CD14-positive monocyte (primary cell): ENCODE measurements around the gene GPLD1. TPM values are rescaled to one million over a fixed set of nuclear protein-coding genes. Genes with fewer than 3 reads are reported as not detected.
A peak's percentile ranks its signal among the peaks of the same experiment; 100 is the strongest.

ENCODE experiments used
- DNase-seq, 3 donors: peaks; one replicate each; pipeline ENCODE4 v3.0.0-alpha.2; 2011 to 2022
- H2AFZ ChIP-seq: 2 replicates; pipeline ENCODE4 v1.6.0; 2012; ENCODE audit warnings: mild to moderate bottlenecking, low read depth, low read length, inconsistent platforms; ENCODE audit not compliant: insufficient read depth, poor library complexity, severe bottlenecking
- H3K27ac ChIP-seq, 2 donors: 1 replicate in 1 of 2; 2 replicates in 1 of 2; pipeline ENCODE4 v1.5.1; 2012 to 2013; ENCODE audit warnings: low read length in 2 of 2, control low read depth in 1 of 2, inconsistent platforms in 1 of 2, low read depth in 1 of 2, mild to moderate bottlenecking in 1 of 2
- H3K27me3 ChIP-seq, 2 donors: one replicate each; pipeline versions ENCODE4 v1.6.0 to v1.6.1; 2011 to 2013; ENCODE audit warnings: low read length in 2 of 2; ENCODE audit not compliant: control insufficient read depth in 2 of 2, insufficient read depth in 2 of 2
- H3K36me3 ChIP-seq, 2 donors: replicated peaks in 1 of 2; 1 replicate in 1 of 2; 2 replicates in 1 of 2; pipeline versions ENCODE4 v1.5.1 to v1.6.1; 2012 to 2013; ENCODE audit warnings: low read length in 2 of 2, control low read depth in 1 of 2, inconsistent platforms in 1 of 2, mild to moderate bottlenecking in 1 of 2; ENCODE audit not compliant: insufficient read depth in 2 of 2, control insufficient read depth in 1 of 2
- H3K4me1 ChIP-seq, 2 donors: 1 replicate in 1 of 2; 2 replicates in 1 of 2; pipeline versions ENCODE4 v1.5.1 to v1.6.1; 2012 to 2013; ENCODE audit warnings: low read length in 2 of 2, control low read depth in 1 of 2, inconsistent platforms in 1 of 2, mild to moderate bottlenecking in 1 of 2, moderate library complexity in 1 of 2; ENCODE audit not compliant: insufficient read depth in 2 of 2, control insufficient read depth in 1 of 2
- H3K4me2 ChIP-seq: replicated peaks from 2 replicates; pipeline ENCODE3; 2012; ENCODE audit warnings: low read length, moderate library complexity, mild to moderate bottlenecking; ENCODE audit not compliant: poor library complexity, severe bottlenecking; ENCODE audit errors: extremely low read depth
- H3K4me3 ChIP-seq, 3 experiments: fragments of 200-600 bp in 1 of 3; sonication (generic) in 1 of 3; replicated peaks in 1 of 3; 1 replicate in 2 of 3; 2 replicates in 1 of 3; pipeline ENCODE4 v1.5.1; 2011 to 2013; ENCODE audit warnings: low read length in 3 of 3, mild to moderate bottlenecking in 3 of 3, control low read depth in 2 of 3, low read depth in 2 of 3, inconsistent platforms in 1 of 3, moderate library complexity in 1 of 3
- H3K79me2 ChIP-seq: 2 replicates; pipeline ENCODE4 v1.6.0; 2012; ENCODE audit warnings: mild to moderate bottlenecking, control low read depth, inconsistent platforms, low read length, moderate library complexity; ENCODE audit not compliant: insufficient read depth
- H3K9ac ChIP-seq: 2 replicates; pipeline ENCODE4 v1.6.0; 2017; ENCODE audit warnings: low read length, mild to moderate bottlenecking; ENCODE audit not compliant: insufficient read depth, poor library complexity, severe bottlenecking
- H3K9me3 ChIP-seq, 2 donors: replicated peaks in 1 of 2; 1 replicate in 1 of 2; 2 replicates in 1 of 2; pipeline versions ENCODE4 v1.5.1 to v1.6.1; 2012 to 2013; ENCODE audit warnings: low read length in 2 of 2, control low read depth in 1 of 2; ENCODE audit not compliant: control insufficient read depth in 1 of 2, insufficient read depth in 1 of 2
- H4K20me1 ChIP-seq: 2 replicates; pipeline ENCODE4 v1.6.0; 2012; ENCODE audit warnings: mild to moderate bottlenecking, low read length, control low read depth, moderate library complexity; ENCODE audit not compliant: insufficient read depth
- H3K27ac Mint-ChIP-seq, 7 donors: one replicate each; pipeline ENCODE4 v1.8.0; 2020; ENCODE audit warnings: mild to moderate bottlenecking in 7 of 7, mixed read lengths in 7 of 7, moderate library complexity in 6 of 7, inconsistent platforms in 2 of 7
- H3K27me3 Mint-ChIP-seq, 3 donors: one replicate each; pipeline ENCODE4 v1.8.0; 2021 to 2022; ENCODE audit warnings: low read depth in 3 of 3, mild to moderate bottlenecking in 3 of 3, mixed read lengths in 3 of 3, moderate library complexity in 3 of 3, inconsistent platforms in 1 of 3
- H3K36me3 Mint-ChIP-seq, 2 donors: one replicate each; pipeline ENCODE4 v1.8.0; 2020; ENCODE audit warnings: mixed read lengths in 2 of 2, inconsistent platforms in 1 of 2, mild to moderate bottlenecking in 1 of 2
- H3K4me1 Mint-ChIP-seq: one replicate; pipeline ENCODE4 v1.8.0; 2020; ENCODE audit warnings: mild to moderate bottlenecking, mixed read lengths
- H3K4me3 Mint-ChIP-seq, 2 donors: one replicate each; pipeline ENCODE4 v1.8.0; 2020; ENCODE audit warnings: mild to moderate bottlenecking in 2 of 2, mixed read lengths in 2 of 2, moderate library complexity in 1 of 2
- H3K9me3 Mint-ChIP-seq, 7 donors: one replicate each; pipeline ENCODE4 v1.8.0; 2020 to 2022; ENCODE audit warnings: mixed read lengths in 7 of 7, mild to moderate bottlenecking in 6 of 7, moderate library complexity in 6 of 7, inconsistent platforms in 2 of 7
- WGBS: methylation state at CpG from one replicate; pipeline ENCODE4 v1.1.5; 2013; ENCODE audit warnings: missing lambda C conversion rate; ENCODE audit not compliant: insufficient coverage; 5-methylcytosine and 5-hydroxymethylcytosine counted together
- intact Hi-C, 2 donors: fragments of 100-400 bp; cut with micrococcal nuclease; formaldehyde crosslinking; loops; one replicate each; pipeline versions ENCODE4 v1.15.0 to v1.15.1; 2023
- polyA plus RNA-seq, 3 donors: library from polyadenylated mRNA; depleted of rRNA in 1 of 3; unstranded in 2 of 3; stranded (reverse) in 1 of 3; fragments of 300-500 nt in 2 of 3; fragments of >200 nt in 1 of 3; fragmentation: Illumina TruSeq in 2 of 3; gene quantifications; 1 replicate in 2 of 3; 2 replicates in 1 of 3; pipeline ENCODE4 v1.2.3, GENCODE V29; 2012 to 2021
- TF ChIP-seq, protein P1 (sequence below): fragments of 200-600 bp; IDR thresholded peaks from one replicate; pipeline ENCODE4 v1.8.0; 2022; ENCODE audit warnings: antibody characterized with exemption, mild to moderate bottlenecking

Gene GPLD1
- polyA plus RNA-seq, 3 donors, result not detected

GRCh38 chr6:24520929-24521546, 31.7 kb upstream of the GPLD1 start:
- H3K27me3 Mint-ChIP-seq, result no peaks in the 10 kb centered on the region

DNA sequence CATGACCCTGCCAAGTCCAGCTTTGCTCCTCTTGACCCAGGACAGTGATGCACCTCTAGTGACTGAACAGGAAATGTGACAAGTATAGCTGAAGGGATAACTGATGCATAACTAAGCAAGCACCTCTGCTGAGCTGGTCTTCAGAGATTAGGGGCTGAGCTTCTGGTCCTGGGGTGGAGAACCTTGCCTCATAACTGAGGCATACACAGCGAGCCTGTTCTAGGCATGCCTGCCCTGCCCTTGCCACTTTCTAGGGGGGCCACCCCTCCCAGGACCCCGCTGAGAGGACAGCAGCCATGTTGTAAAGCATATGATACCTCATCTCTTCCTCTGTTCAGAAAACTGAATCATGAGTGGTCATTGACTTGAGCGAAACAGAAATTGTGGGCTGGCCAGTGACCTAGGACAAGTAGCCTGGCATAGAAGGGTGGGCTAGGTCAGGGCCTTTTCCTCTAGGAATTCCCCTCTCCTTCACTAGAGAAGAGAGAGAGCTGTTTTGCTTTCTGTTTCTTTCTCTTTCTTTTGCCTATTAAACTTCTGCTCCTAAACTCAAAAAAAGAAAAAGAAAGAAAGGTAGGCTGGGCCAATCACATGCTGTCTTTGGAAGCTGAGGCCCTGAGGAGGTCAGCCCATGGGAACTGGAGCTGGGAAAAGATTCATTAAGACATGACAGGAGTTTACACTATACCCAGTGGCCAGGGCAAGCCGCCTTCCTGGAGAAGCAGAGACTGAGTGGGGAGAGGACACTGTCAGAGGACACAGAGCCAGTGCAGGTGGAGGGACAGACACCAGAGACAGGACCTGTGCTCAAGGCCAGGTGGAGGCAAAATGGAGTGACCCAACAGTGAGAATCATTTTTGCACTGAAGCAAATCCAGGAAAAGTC, 28.5 kb upstream of the GPLD1 start:
- no peak overlapping the region for H3K4me2 ChIP-seq
- Mint-ChIP-seq H3K36me3 (no peaks in the 10 kb centered on the region), H3K9me3 (no peaks in the 10 kb centered on the region), H3K27me3 (no peaks in the 10 kb centered on the region), H3K4me1 (peaks cover 8% of the 10 kb centered on the region), H3K27ac (no peak overlapping the region), H3K4me3 (no peak overlapping the region)
- TF ChIP-seq, protein P1, sequence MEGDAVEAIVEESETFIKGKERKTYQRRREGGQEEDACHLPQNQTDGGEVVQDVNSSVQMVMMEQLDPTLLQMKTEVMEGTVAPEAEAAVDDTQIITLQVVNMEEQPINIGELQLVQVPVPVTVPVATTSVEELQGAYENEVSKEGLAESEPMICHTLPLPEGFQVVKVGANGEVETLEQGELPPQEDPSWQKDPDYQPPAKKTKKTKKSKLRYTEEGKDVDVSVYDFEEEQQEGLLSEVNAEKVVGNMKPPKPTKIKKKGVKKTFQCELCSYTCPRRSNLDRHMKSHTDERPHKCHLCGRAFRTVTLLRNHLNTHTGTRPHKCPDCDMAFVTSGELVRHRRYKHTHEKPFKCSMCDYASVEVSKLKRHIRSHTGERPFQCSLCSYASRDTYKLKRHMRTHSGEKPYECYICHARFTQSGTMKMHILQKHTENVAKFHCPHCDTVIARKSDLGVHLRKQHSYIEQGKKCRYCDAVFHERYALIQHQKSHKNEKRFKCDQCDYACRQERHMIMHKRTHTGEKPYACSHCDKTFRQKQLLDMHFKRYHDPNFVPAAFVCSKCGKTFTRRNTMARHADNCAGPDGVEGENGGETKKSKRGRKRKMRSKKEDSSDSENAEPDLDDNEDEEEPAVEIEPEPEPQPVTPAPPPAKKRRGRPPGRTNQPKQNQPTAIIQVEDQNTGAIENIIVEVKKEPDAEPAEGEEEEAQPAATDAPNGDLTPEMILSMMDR, result no peak
- no peaks in the 10 kb centered on the region for H3K79me2 ChIP-seq
- no peaks in the 10 kb centered on the region for H4K20me1 ChIP-seq
- H3K9me3 ChIP-seq, result no peaks in the 10 kb centered on the region
- no peak for DNase-seq
- H2AFZ ChIP-seq, result no peak overlapping the region
- intact Hi-C loops, result no loop called here
- H3K27ac ChIP-seq, result no peak overlapping the region
- no peak overlapping the region for H3K9ac ChIP-seq
- no peaks in the 10 kb centered on the region for H3K36me3 ChIP-seq
- no peaks in the 10 kb centered on the region for H3K27me3 ChIP-seq
- H3K4me1 ChIP-seq, result no peaks in the 10 kb centered on the region
- 94% methylated on average over 2 of the region's 4 CpGs for WGBS
- H3K4me3 ChIP-seq, result no peak overlapping the region

More at GRCh38 chr6:24520929-24521546, 31.7 kb upstream of the GPLD1 start:
- Mint-ChIP-seq H3K36me3 (no peaks in the 10 kb centered on the region), H3K9me3 (no peaks in the 10 kb centered on the region), H3K27ac (no peak overlapping the region), H3K4me3 (no peak overlapping the region), H3K4me1 (peaks cover 8% of the 10 kb centered on the region)
- intact Hi-C loops, result no loop called here
- no peaks in the 10 kb centered on the region for H3K36me3 ChIP-seq
- no peaks in the 10 kb centered on the region for H3K27me3 ChIP-seq
- no peak overlapping the region for H3K27ac ChIP-seq
- WGBS, result 30% methylated on average over 3 of the region's 6 CpGs
- H3K9ac ChIP-seq, result no peak overlapping the region
- TF ChIP-seq, protein P1, result peak; percentile 36
- H3K79me2 ChIP-seq, result no peaks in the 10 kb centered on the region
- H2AFZ ChIP-seq, result peak overlapping the region; percentile 21
- H3K4me2 ChIP-seq, result no peak overlapping the region
- DNase-seq, result no peak
- no peaks in the 10 kb centered on the region for H3K9me3 ChIP-seq
- no peaks in the 10 kb centered on the region for H3K4me1 ChIP-seq
- H4K20me1 ChIP-seq, result no peaks in the 10 kb centered on the region
- no peak overlapping the region for H3K4me3 ChIP-seq
